BLaER1 treated with 17β-estradiol and CSF1 and Interleukin-3, amounts not matched to agents 10 nM and 100 nM (cell line): Measurements from ENCODE around the gene SHC2.

Source experiments
- H3K27ac ChIP-seq, 11 experiments: shearing (Covaris generic); formaldehyde crosslinking; 2 replicates each; pipeline ENCODE4 v1.8.1; 2022
- H3K27me3 ChIP-seq, 11 experiments: shearing (Covaris generic); formaldehyde crosslinking; 2 replicates each; pipeline ENCODE4 v1.8.1; 2022
- H3K36me3 ChIP-seq, 11 experiments: shearing (Covaris generic); formaldehyde crosslinking; 2 replicates each; pipeline ENCODE4 v1.8.1; 2022
- H3K4me1 ChIP-seq, 10 experiments: shearing (Covaris generic); formaldehyde crosslinking; 2 replicates each; pipeline ENCODE4 v1.8.1; 2022
- H3K4me2 ChIP-seq, 11 experiments: shearing (Covaris generic); formaldehyde crosslinking; 2 replicates each; pipeline ENCODE4 v1.8.1; 2022
- H3K4me3 ChIP-seq, 10 experiments: shearing (Covaris generic); formaldehyde crosslinking; 2 replicates each; pipeline ENCODE4 v1.8.1; 2022
- H3K9ac ChIP-seq, 11 experiments: shearing (Covaris generic); formaldehyde crosslinking; 2 replicates each; pipeline ENCODE4 v1.8.1; 2022
- H3K9me3 ChIP-seq, 11 experiments: shearing (Covaris generic); formaldehyde crosslinking; replicated peaks in 1 of 11; 2 replicates each; pipeline ENCODE4 v1.8.1; 2022
- H4K20me1 ChIP-seq, 11 experiments: shearing (Covaris generic); formaldehyde crosslinking; 2 replicates each; pipeline ENCODE4 v1.8.1; 2022
- Cebpa-rat ChIP-seq, 11 experiments: shearing (Covaris generic); IDR thresholded peaks; 2 replicates each; pipeline ENCODE4 v1.8.1; 2022

Gene SHC2

GRCh38 chr19:465056-465816 is 4.4 kb upstream of the SHC2 start:
- Histone ChIP-seq H3K4me1 (peaks cover 0 to 11% (median 2%) of the 10 kb centered on the region in 10 experiments; a peak in 6 of 20 replicates), H4K20me1 (no peaks in the 10 kb centered on the region), H3K4me3 (no peak overlapping the region), H3K9ac (no peak overlapping the region), H3K27ac (no peak overlapping the region), H3K36me3 (no peaks in the 10 kb centered on the region), H3K27me3 (no peaks in the 10 kb centered on the region), H3K9me3 (peaks cover 0 to 21% (median 11%) of the 10 kb centered on the region in 11 experiments; a peak in 13 of 22 replicates), H3K4me2 (no peak overlapping the region)
- no peak for TF ChIP-seq Cebpa-rat (IDR thresholded peaks at IDR 0.05)

GRCh38 chr19:464208-464545 is 3.3 kb upstream of the SHC2 start:
- H3K36me3 ChIP-seq, result no peaks in the 10 kb centered on the region
- H3K9ac ChIP-seq, result no peak overlapping the region
- H3K9me3 ChIP-seq, result peaks cover 9 to 30% (median 20%) of the 10 kb centered on the region in 11 experiments
- H3K4me1 ChIP-seq, result peaks cover 0 to 6% (median 2%) of the 10 kb centered on the region in 10 experiments; a peak in 6 of 20 replicates
- TF ChIP-seq Cebpa-rat (IDR thresholded peaks at IDR 0.05), result no peak
- no peaks in the 10 kb centered on the region for H3K27me3 ChIP-seq
- H3K4me2 ChIP-seq, result no peak overlapping the region
- no peak overlapping the region for H3K4me3 ChIP-seq
- H4K20me1 ChIP-seq, result no peaks in the 10 kb centered on the region
- H3K27ac ChIP-seq, result no peak overlapping the region

GRCh38 chr19:463483-464207 is 2.8 kb upstream of the SHC2 start:
- H4K20me1 ChIP-seq, result no peaks in the 10 kb centered on the region
- TF ChIP-seq Cebpa-rat (IDR thresholded peaks at IDR 0.05), result no peak
- no peak overlapping the region for H3K4me2 ChIP-seq
- no peaks in the 10 kb centered on the region for H3K36me3 ChIP-seq
- no peaks in the 10 kb centered on the region for H3K27me3 ChIP-seq
- no peak overlapping the region for H3K27ac ChIP-seq
- no peak overlapping the region for H3K9ac ChIP-seq
- peaks cover 0 to under 1% (median 0%) of the 10 kb centered on the region in 10 experiments; a peak in 1 of 20 replicates for H3K4me1 ChIP-seq
- H3K9me3 ChIP-seq, result peaks cover 14 to 35% (median 26%) of the 10 kb centered on the region in 11 experiments
- H3K4me3 ChIP-seq, result no peak overlapping the region

GRCh38 chr19:461721-462551 is 1.1 kb upstream of the SHC2 start:
- no peak for TF ChIP-seq Cebpa-rat (IDR thresholded peaks at IDR 0.05)
- H3K36me3 ChIP-seq, result no peaks in the 10 kb centered on the region
- H3K27ac ChIP-seq, result no peak overlapping the region
- H3K27me3 ChIP-seq, result no peaks in the 10 kb centered on the region
- no peak overlapping the region for H3K4me2 ChIP-seq
- no peak overlapping the region for H3K4me3 ChIP-seq
- peaks cover 23 to 52% (median 35%) of the 10 kb centered on the region in 11 experiments for H3K9me3 ChIP-seq
- H4K20me1 ChIP-seq, result no peaks in the 10 kb centered on the region
- no peak overlapping the region for H3K9ac ChIP-seq
- H3K4me1 ChIP-seq, result no peaks in the 10 kb centered on the region

GRCh38 chr19:459724-460511 is 915 bp downstream of the SHC2 start:
- no peak for TF ChIP-seq Cebpa-rat (IDR thresholded peaks at IDR 0.05)
- Histone ChIP-seq H3K27me3 (no peaks in the 10 kb centered on the region), H3K9ac (no peak overlapping the region)

GRCh38 chr19:458091-459042 is 2.5 kb downstream of the SHC2 start:
- no peak overlapping the region for H3K9ac ChIP-seq
- peaks cover 24 to 58% (median 34%) of the 10 kb centered on the region in 11 experiments for H3K9me3 ChIP-seq
- no peaks in the 10 kb centered on the region for H3K4me1 ChIP-seq
- H3K4me3 ChIP-seq, result no peak overlapping the region
- no peaks in the 10 kb centered on the region for H4K20me1 ChIP-seq
- TF ChIP-seq Cebpa-rat (IDR thresholded peaks at IDR 0.05), result no peak
- H3K36me3 ChIP-seq, result no peaks in the 10 kb centered on the region
- H3K27me3 ChIP-seq, result no peaks in the 10 kb centered on the region
- H3K27ac ChIP-seq, result no peak overlapping the region
- H3K4me2 ChIP-seq, result no peak overlapping the region

More at GRCh38 chr19:459724-460511, 915 bp downstream of the SHC2 start:
- H4K20me1 ChIP-seq, result no peaks in the 10 kb centered on the region
- peaks cover 23 to 55% (median 35%) of the 10 kb centered on the region in 11 experiments for H3K9me3 ChIP-seq
- H3K4me2 ChIP-seq, result no peak overlapping the region
- H3K27ac ChIP-seq, result no peak overlapping the region
- no peaks in the 10 kb centered on the region for H3K4me1 ChIP-seq
- no peaks in the 10 kb centered on the region for H3K36me3 ChIP-seq
- no peak overlapping the region for H3K4me3 ChIP-seq

GRCh38 chr19:457636-458035 is 3.2 kb downstream of the SHC2 start:
- Histone ChIP-seq H3K36me3 (no peaks in the 10 kb centered on the region), H4K20me1 (no peaks in the 10 kb centered on the region), H3K4me3 (no peak overlapping the region), H3K4me2 (no peak overlapping the region), H3K9me3 (peaks cover 30 to 64% (median 38%) of the 10 kb centered on the region in 11 experiments), H3K27me3 (no peaks in the 10 kb centered on the region), H3K9ac (no peak overlapping the region), H3K27ac (no peak overlapping the region), H3K4me1 (no peaks in the 10 kb centered on the region)
- TF ChIP-seq Cebpa-rat (IDR thresholded peaks at IDR 0.05), result no peak
